CD4-positive, alpha-beta T cell (primary cell): ENCODE results near the gene CPNE4. TPM values are rescaled to one million over a fixed set of nuclear protein-coding genes. Genes with fewer than 3 reads are reported as not detected.

Experiments used
- ATAC-seq: fragments of 200-7000 bp; cut with Tn5 transposase; one replicate; pipeline ENCODE4 v1.10.0; 2022; ENCODE audit warnings: mild to moderate bottlenecking; ENCODE audit not compliant: poor library complexity
- CTCF ChIA-PET: fragments of 350-600 bp; sonication (Branson Sonifier 250); formaldehyde crosslinking; loops from one replicate; lab custom pipeline; 2021; ENCODE audit warnings: antibody characterized with exemption, inconsistent platforms; lab: Charles Lee
- POLR2A ChIA-PET: fragments of 350-600 bp; sonication (Branson Sonifier 250); formaldehyde crosslinking; loops from one replicate; lab custom pipeline; 2021; ENCODE audit warnings: antibody characterized with exemption, inconsistent platforms; lab: Charles Lee
- DNase-seq, 14 experiments: peaks; one replicate each; pipeline ENCODE4 v3.0.0-alpha.2; 2013 to 2020; ENCODE audit warnings: mixed read lengths in 2 of 14
- H3K27ac ChIP-seq, 2 donors: one replicate each; pipeline versions ENCODE4 v1.5.1 to v1.7.0; 2013; ENCODE audit warnings: low read length in 2 of 2, low read depth in 1 of 2, mild to moderate bottlenecking in 1 of 2
- H3K27me3 ChIP-seq, 2 experiments: 1 replicate in 1 of 2; 2 replicates in 1 of 2; pipeline versions ENCODE4 v1.6.1 to v1.7.0; 2013; ENCODE audit warnings: low read length in 2 of 2, control low read depth in 1 of 2, mild to moderate bottlenecking in 1 of 2, moderate library complexity in 1 of 2; ENCODE audit not compliant: insufficient read depth in 2 of 2, control insufficient read depth in 1 of 2
- H3K36me3 ChIP-seq: one replicate; pipeline ENCODE4 v1.6.1; 2013; ENCODE audit warnings: low read length, control low read depth; ENCODE audit not compliant: insufficient read depth
- H3K4me1 ChIP-seq: one replicate; pipeline ENCODE4 v1.6.1; 2013; ENCODE audit warnings: low read length, control low read depth; ENCODE audit not compliant: insufficient read depth
- H3K4me3 ChIP-seq: one replicate; pipeline ENCODE4 v1.5.1; 2013; ENCODE audit warnings: mild to moderate bottlenecking, low read length, moderate library complexity
- H3K9me3 ChIP-seq, 2 experiments: 1 replicate in 1 of 2; 2 replicates in 1 of 2; pipeline versions ENCODE4 v1.6.1 to v1.7.0; 2013; ENCODE audit warnings: low read length in 2 of 2, mild to moderate bottlenecking in 2 of 2, control low read depth in 1 of 2, moderate library complexity in 1 of 2; ENCODE audit not compliant: control insufficient read depth in 1 of 2, insufficient read depth in 1 of 2
- H3K27ac Mint-ChIP-seq: one replicate; pipeline ENCODE4 v1.8.0; 2020; ENCODE audit warnings: mixed read lengths
- H3K27me3 Mint-ChIP-seq: one replicate; pipeline ENCODE4 v1.8.0; 2021; ENCODE audit warnings: mixed read lengths
- H3K36me3 Mint-ChIP-seq: one replicate; pipeline ENCODE4 v1.8.0; 2021; ENCODE audit warnings: low read depth, mixed read lengths
- H3K4me1 Mint-ChIP-seq: one replicate; pipeline ENCODE4 v1.8.0; 2021; ENCODE audit warnings: low read depth, mixed read lengths
- H3K4me3 Mint-ChIP-seq: one replicate; pipeline ENCODE4 v1.8.0; 2020; ENCODE audit warnings: mild to moderate bottlenecking, mixed read lengths
- H3K9me3 Mint-ChIP-seq: one replicate; pipeline ENCODE4 v1.8.0; 2020; ENCODE audit warnings: mixed read lengths
- CTCF ChIP-seq: fragments of 200-600 bp; IDR thresholded peaks from one replicate; pipeline ENCODE4 v1.8.0; 2022; ENCODE audit warnings: antibody characterized with exemption, mild to moderate bottlenecking
- intact Hi-C, 2 experiments: fragments of 100-400 bp; cut with DNase I in 1 of 2; cut with micrococcal nuclease in 1 of 2; formaldehyde crosslinking; loops; one replicate each; pipeline versions ENCODE4 v1.15.1 to v1.9.0; 2023 to 2025; cut with DNase I, micrococcal nuclease
- total RNA-seq, 174 experiments: library from RNA in 2 of 174; stranded (reverse) in 2 of 174; gene quantifications; one replicate each; pipeline ENCODE4 v1.2.3 and lab custom pipeline; 2021 to 2026

The CPNE4 gene
- total RNA-seq, 2 experiments from 2014 or later: not detected

GRCh38 chr3:131989318-131989717, 45.5 kb downstream of the CPNE4 start:
- H3K4me1 Mint-ChIP-seq: no peaks in the 10 kb centered on the region
- no peaks in the 10 kb centered on the region for H3K36me3 ChIP-seq
- H3K27ac Mint-ChIP-seq: no peak overlapping the region
- H3K36me3 Mint-ChIP-seq: no peaks in the 10 kb centered on the region
- peaks cover 0 to 2% of the 10 kb centered on the region in 2 experiments for H3K27me3 ChIP-seq
- no peaks in the 10 kb centered on the region for H3K9me3 ChIP-seq
- no peak overlapping the region for H3K4me3 Mint-ChIP-seq
- ATAC-seq: no peak
- intact Hi-C loops: no loop called here
- ChIA-PET CTCF (no interaction called here), POLR2A (no interaction called here)
- no peak overlapping the region for H3K27ac ChIP-seq
- peaks cover 10% of the 10 kb centered on the region for H3K27me3 Mint-ChIP-seq
- DNase-seq: no peak
- H3K4me1 ChIP-seq: no peaks in the 10 kb centered on the region
- H3K9me3 Mint-ChIP-seq: peaks cover 5% of the 10 kb centered on the region
- no peak for TF ChIP-seq CTCF
- H3K4me3 ChIP-seq: no peak overlapping the region

DNA sequence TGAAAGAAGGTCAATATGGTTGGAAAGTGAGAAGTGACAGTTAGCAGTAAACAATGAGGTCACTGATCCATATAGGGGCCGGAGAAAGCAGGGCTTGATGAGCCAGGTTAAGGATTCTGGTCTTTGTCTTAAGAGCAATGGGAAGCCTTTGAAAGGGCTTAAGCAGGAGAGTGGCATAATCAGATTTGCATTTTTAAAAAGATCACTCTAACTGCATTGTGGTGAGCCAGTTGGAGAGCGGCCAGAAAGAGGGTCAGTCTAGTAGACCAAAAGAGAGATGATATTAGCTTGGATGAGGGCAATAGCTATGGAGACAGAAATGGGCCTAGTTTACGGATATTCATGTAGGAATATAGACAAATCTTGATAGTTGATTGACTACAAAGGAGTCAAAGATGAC, 46.6 kb downstream of the CPNE4 start:
- Histone ChIP-seq H3K4me1 (no peaks in the 10 kb centered on the region), H3K27ac (no peak overlapping the region), H3K9me3 (no peaks in the 10 kb centered on the region), H3K27me3 (peaks cover 0 to 2% of the 10 kb centered on the region in 2 experiments), H3K4me3 (no peak overlapping the region), H3K36me3 (no peaks in the 10 kb centered on the region)
- Mint-ChIP-seq H3K4me3 (no peak overlapping the region), H3K27ac (no peak overlapping the region), H3K9me3 (peaks cover 5% of the 10 kb centered on the region), H3K27me3 (peaks cover 3% of the 10 kb centered on the region), H3K4me1 (no peaks in the 10 kb centered on the region), H3K36me3 (no peaks in the 10 kb centered on the region)
- no peak for DNase-seq
- TF ChIP-seq CTCF: no peak
- intact Hi-C loops: no loop called here
- no peak for ATAC-seq
- ChIA-PET CTCF (no interaction called here), POLR2A (no interaction called here)

GRCh38 chr3:131983689-131984088, 51.1 kb downstream of the CPNE4 start:
- H3K27me3 Mint-ChIP-seq: no peaks in the 10 kb centered on the region
- ChIA-PET POLR2A (no interaction called here), CTCF (no interaction called here)
- H3K9me3 ChIP-seq: peaks cover 0 to 5% of the 10 kb centered on the region in 2 experiments
- H3K4me3 Mint-ChIP-seq: no peak overlapping the region
- no peak for ATAC-seq
- no peak for TF ChIP-seq CTCF
- DNase-seq: no peak
- no peak overlapping the region for H3K4me3 ChIP-seq
- H3K36me3 Mint-ChIP-seq: no peaks in the 10 kb centered on the region
- H3K4me1 ChIP-seq: no peaks in the 10 kb centered on the region
- H3K27me3 ChIP-seq: no peaks in the 10 kb centered on the region
- H3K27ac Mint-ChIP-seq: no peak overlapping the region
- H3K9me3 Mint-ChIP-seq: peaks cover 11% of the 10 kb centered on the region
- no peaks in the 10 kb centered on the region for H3K4me1 Mint-ChIP-seq
- intact Hi-C loops: no loop called here
- no peak overlapping the region for H3K27ac ChIP-seq
- H3K36me3 ChIP-seq: no peaks in the 10 kb centered on the region
